Activated B cell treated with CpG ODN at 0.5 μM for 24 hours (primary cell): ENCODE data around the gene PSMG4. TPM values are rescaled to one million over a fixed set of nuclear protein-coding genes. Genes with fewer than 3 reads are reported as not detected.
"Not testable (repeated sequence)": the region's sequence is repeated elsewhere in the genome, so short reads cannot be mapped to it uniquely, and the experiment has no call there.

Experiments
- ATAC-seq: fragments of 200-7000 bp; cut with Tn5 transposase; one replicate; pipeline ENCODE4 v1.10.0; 2021; ENCODE audit warnings: low read depth, mild to moderate bottlenecking, moderate library complexity
- CTCF ChIA-PET: fragments of 350-600 bp; sonication (Branson Sonifier 250); formaldehyde crosslinking; loops from one replicate; lab custom pipeline; 2021; ENCODE audit warnings: antibody characterized with exemption; lab: Charles Lee
- POLR2A ChIA-PET: fragments of 350-600 bp; sonication (Branson Sonifier 250); formaldehyde crosslinking; loops from one replicate; lab custom pipeline; 2021; ENCODE audit warnings: antibody characterized with exemption; lab: Charles Lee
- DNase-seq: peaks from one replicate; pipeline ENCODE4 v3.0.0; 2022
- H3K27ac Mint-ChIP-seq: one replicate; pipeline ENCODE4 v1.8.0; 2020; ENCODE audit warnings: mixed read lengths
- H3K27me3 Mint-ChIP-seq: one replicate; pipeline ENCODE4 v1.8.0; 2021; ENCODE audit warnings: mixed read lengths
- H3K36me3 Mint-ChIP-seq: one replicate; pipeline ENCODE4 v1.8.0; 2021; ENCODE audit warnings: low read depth, mixed read lengths
- H3K4me1 Mint-ChIP-seq: one replicate; pipeline ENCODE4 v1.8.0; 2021; ENCODE audit warnings: mixed read lengths
- H3K4me3 Mint-ChIP-seq: one replicate; pipeline ENCODE4 v1.8.0; 2020; ENCODE audit warnings: mild to moderate bottlenecking, mixed read lengths
- H3K9me3 Mint-ChIP-seq: one replicate; pipeline ENCODE4 v1.8.0; 2020; ENCODE audit warnings: mixed read lengths
- CTCF ChIP-seq: fragments of 200-600 bp; IDR thresholded peaks from one replicate; pipeline ENCODE4 v1.8.0; 2022; ENCODE audit warnings: antibody characterized with exemption, mild to moderate bottlenecking
- intact Hi-C: fragments of 100-400 bp; cut with micrococcal nuclease; formaldehyde crosslinking; loops from one replicate; pipeline ENCODE4 v1.15.1; 2024
- total RNA-seq: library from RNA; stranded (reverse); gene quantifications from 2 replicates; pipeline ENCODE4 v1.2.3, GENCODE V29; 2022

The PSMG4 gene
- total RNA-seq, 1 donor from 2014 or later = 29.9 TPM

- Mint-ChIP-seq H3K27me3 (peaks cover 39% of the 10 kb centered on the region), H3K9me3 (no peaks in the 10 kb centered on the region), H3K36me3 (no peaks in the 10 kb centered on the region), H3K4me1 (peaks cover 4% of the 10 kb centered on the region), H3K4me3 (no peak overlapping the region), H3K27ac (no peak overlapping the region)
- intact Hi-C loops = loop anchor here (10.0 kb wide), 1 partner anchor 1614 kb away; no protein-coding TSS in a partner anchor
- ChIA-PET POLR2A (no interaction called here), CTCF (interaction anchor here (3.7 kb wide), 1 partner anchor 12 kb away, joined by 12 read pairs; no protein-coding TSS in a partner anchor)
- ATAC-seq = no peak
- TF ChIP-seq CTCF = no peak
- DNase-seq = no peak
Observed at GRCh38 chr6:3239110-3239830, 19.5 kb upstream of the PSMG4 start.

GRCh38 chr6:3240595-3240994 lies 18.2 kb upstream of the PSMG4 start:
- POLR2A ChIA-PET = interaction anchor here (1.2 kb wide), 1 partner anchor 9 kb away, joined by 3 read pairs; no protein-coding TSS in a partner anchor
- no peak for TF ChIP-seq CTCF
- CTCF ChIA-PET = interaction anchor here (0.7 to 3.7 kb wide), 2 partner anchors 10 to 494 kb away, joined by 3 to 12 read pairs; no protein-coding TSS in a partner anchor
- ATAC-seq (no peak), DNase-seq (no peak)
- Mint-ChIP-seq H3K27me3 (peaks cover 40% of the 10 kb centered on the region), H3K9me3 (no peaks in the 10 kb centered on the region), H3K4me1 (peaks cover 4% of the 10 kb centered on the region), H3K27ac (no peak overlapping the region), H3K36me3 (no peaks in the 10 kb centered on the region), H3K4me3 (no peak overlapping the region)
- intact Hi-C loops = no loop called here

GRCh38 chr6:3241745-3242144 lies 17.0 kb upstream of the PSMG4 start:
- H3K36me3 Mint-ChIP-seq, H3K27ac Mint-ChIP-seq, DNase-seq, intact Hi-C loops, H3K4me1 Mint-ChIP-seq, ATAC-seq, H3K9me3 Mint-ChIP-seq, CTCF ChIA-PET, POLR2A ChIA-PET, H3K4me3 Mint-ChIP-seq: not testable (repeated sequence)
- peaks cover 40% of the 10 kb centered on the region for H3K27me3 Mint-ChIP-seq

GRCh38 chr6:3242768-3243167 lies 16.0 kb upstream of the PSMG4 start:
- no peak for DNase-seq
- H3K27ac Mint-ChIP-seq = no peak overlapping the region
- no peaks in the 10 kb centered on the region for H3K36me3 Mint-ChIP-seq
- peaks cover under 1% of the 10 kb centered on the region for H3K4me1 Mint-ChIP-seq
- no peak overlapping the region for H3K4me3 Mint-ChIP-seq
- intact Hi-C loops = no loop called here
- peaks cover 40% of the 10 kb centered on the region for H3K27me3 Mint-ChIP-seq
- ChIA-PET POLR2A (no interaction called here), CTCF (no interaction called here)
- ATAC-seq = no peak
- TF ChIP-seq CTCF = no peak
- no peaks in the 10 kb centered on the region for H3K9me3 Mint-ChIP-seq

- H3K4me1 Mint-ChIP-seq = no peaks in the 10 kb centered on the region
- CTCF ChIA-PET = interaction anchor here (0.6 kb wide), 1 partner anchor 120 kb away, joined by 3 read pairs; no protein-coding TSS in a partner anchor
- POLR2A ChIA-PET = no interaction called here
- intact Hi-C loops = no loop called here
- H3K4me3 Mint-ChIP-seq = no peak overlapping the region
- no peak for TF ChIP-seq CTCF
- DNase-seq (no peak), ATAC-seq (no peak)
- H3K27ac Mint-ChIP-seq = no peak overlapping the region
- no peaks in the 10 kb centered on the region for H3K36me3 Mint-ChIP-seq
- peaks cover 46% of the 10 kb centered on the region for H3K27me3 Mint-ChIP-seq
- no peaks in the 10 kb centered on the region for H3K9me3 Mint-ChIP-seq
Observed at GRCh38 chr6:3244003-3244831, 14.5 kb upstream of the PSMG4 start.

- H3K9me3 Mint-ChIP-seq, DNase-seq, H3K4me3 Mint-ChIP-seq, CTCF ChIA-PET, H3K4me1 Mint-ChIP-seq, ATAC-seq, H3K36me3 Mint-ChIP-seq, H3K27ac Mint-ChIP-seq, intact Hi-C loops: not testable (repeated sequence)
- H3K27me3 Mint-ChIP-seq = peaks cover 48% of the 10 kb centered on the region
- POLR2A ChIA-PET = interaction anchor here (0.7 kb wide), 1 partner anchor 101 kb away, joined by 3 read pairs; no protein-coding TSS in a partner anchor
Observed at GRCh38 chr6:3244832-3245161, 13.9 kb upstream of the PSMG4 start.
